SHP77 (cell line): ENCODE measurements around the gene PCK2.

Experiments used
- DNase-seq, 2 experiments: peaks; one replicate each; lab custom pipeline; 2025; lab: John Stamatoyannopoulos, UW

Gene PCK2

GRCh38 chr14:24060984-24061913, 32.9 kb upstream of the PCK2 start:
- DNase-seq = no peak

GRCh38 chr14:24062216-24062980, 31.7 kb upstream of the PCK2 start:
- no peak for DNase-seq

GRCh38 chr14:24063263-24063836, 30.8 kb upstream of the PCK2 start:
- no peak for DNase-seq

GRCh38 chr14:24064091-24064795, 29.9 kb upstream of the PCK2 start:
- DNase-seq = no peak

- DNase-seq = no peak
Measured at GRCh38 chr14:24064856-24065255, 29.3 kb upstream of the PCK2 start.

GRCh38 chr14:24065408-24065807, 28.7 kb upstream of the PCK2 start:
- DNase-seq = no peak

DNA sequence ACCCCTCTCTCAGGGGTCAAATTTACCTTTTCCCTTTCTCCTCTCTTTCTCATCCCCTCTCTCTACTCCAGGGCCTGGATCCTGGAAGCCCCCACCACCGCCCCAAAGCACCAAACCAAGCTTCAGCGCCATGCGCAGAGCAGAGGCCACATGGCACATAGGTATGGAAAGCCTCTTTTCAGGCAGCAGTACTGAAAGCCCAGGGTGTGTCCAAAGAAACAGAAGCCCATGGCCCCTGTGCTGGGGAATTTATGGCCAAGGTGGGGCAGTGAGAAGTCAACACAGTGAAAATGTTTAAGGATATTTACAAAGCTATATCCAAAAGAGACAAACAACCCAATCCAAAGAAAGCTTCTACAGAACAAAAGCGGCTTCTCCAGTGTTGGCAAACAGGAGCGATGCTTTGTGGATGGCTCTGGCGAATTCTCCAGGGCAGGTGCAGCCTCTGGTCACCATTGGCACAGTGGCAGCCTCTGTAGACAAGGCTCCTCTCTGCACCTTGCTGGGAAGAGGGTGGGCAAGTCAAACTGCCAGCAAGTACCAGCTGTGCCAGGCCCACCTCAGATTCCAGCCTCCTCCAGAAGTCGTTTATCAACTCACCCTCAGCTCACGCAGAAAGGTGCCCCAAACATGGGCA, 27.5 kb upstream of the PCK2 start:
- DNase-seq = no peak

DNA sequence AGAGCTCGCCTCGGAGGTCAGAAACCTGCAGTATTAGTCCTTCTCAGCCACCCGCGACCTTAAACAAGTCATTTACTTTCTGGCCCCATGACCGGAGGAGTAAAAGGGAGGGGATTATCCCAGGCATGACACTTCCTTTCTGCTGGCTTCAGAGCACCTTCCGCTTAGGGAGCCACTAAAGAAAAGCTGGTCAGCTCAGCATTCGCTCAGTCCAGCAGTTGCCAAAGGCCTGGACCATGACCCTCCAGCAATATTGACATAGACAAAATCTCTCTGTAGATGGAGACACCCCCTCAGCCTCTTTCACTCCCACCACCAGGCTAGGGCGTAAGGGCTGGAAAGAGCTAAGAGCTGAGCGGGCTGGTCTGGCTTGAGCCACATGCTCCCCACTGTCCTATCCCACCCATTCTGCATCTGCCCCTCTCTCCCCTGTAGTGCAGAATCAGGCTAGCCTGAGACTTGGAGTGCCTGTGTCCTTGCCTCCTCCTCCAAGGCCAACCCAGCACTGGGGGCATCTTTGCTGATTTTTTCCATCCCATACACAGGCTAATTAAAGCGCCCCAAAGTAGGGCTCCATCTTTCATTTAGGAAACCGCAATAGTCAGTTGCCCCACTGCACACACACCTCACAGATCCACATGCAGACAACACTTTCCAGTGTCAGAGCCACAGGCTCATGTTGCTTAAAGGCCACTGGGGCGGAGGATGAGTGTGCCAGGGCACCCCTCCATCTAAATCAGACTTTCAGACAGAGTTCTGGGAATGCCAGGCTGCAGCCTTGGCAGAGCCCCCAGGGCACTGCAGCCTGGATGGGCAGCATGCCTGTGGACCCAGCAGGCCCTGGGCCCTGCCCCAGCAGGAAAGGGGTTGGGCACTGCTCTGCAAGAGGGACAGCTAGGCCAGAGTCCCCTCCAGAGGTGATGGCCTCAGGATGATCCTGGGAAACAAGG, 26.7 kb upstream of the PCK2 start:
- DNase-seq = no peak

DNA sequence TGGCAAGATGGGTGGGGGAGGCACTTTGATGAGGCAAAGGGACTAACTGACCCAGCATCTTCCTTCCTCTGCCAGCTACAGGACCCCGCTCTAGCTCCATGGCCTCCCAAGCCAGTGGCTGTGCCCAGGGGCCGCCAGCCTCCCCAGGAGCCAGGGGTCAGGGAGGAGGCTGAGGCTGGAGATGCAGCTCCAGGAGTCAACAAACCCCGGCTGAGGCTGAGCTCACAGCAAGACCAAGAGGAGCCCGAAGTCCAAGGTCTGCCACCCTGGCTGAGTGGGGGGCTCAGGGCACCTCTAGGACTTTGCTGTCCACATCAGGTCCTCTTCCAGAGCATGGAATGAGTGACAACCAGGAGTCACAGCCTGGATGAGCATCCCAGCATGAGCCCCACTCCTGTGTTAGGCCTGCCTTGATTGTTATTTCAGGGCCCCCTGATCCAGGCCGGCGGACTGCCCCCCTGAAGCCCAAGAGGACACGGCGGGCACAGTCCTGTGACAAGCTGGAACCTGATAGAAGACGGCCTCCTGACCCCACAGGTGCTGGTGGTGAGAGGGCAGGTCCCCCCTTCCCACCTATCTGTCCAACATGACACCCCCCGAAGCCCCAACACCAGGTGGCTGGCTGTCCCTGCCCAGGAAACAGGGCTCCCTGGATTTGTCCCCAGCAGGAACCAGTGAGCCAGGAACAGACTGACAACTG, 25.2 kb upstream of the PCK2 start:
- no peak for DNase-seq

DNA sequence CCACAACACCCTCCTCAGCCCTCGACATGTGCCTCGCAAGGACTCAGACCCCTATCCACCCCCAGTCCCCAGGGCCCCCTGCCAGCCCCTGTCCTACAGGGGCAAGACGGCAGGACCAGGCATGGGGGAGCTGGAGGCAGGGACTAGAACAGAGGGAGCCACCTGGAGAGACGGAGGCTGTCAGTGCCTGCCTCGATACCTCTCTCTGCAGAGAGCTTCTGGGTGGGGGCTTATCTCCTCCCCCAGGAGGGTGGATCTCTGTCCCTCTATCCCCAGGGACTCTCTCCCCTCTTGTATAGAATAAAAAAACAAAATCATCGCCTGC, 24.7 kb upstream of the PCK2 start:
- DNase-seq = no peak

DNA sequence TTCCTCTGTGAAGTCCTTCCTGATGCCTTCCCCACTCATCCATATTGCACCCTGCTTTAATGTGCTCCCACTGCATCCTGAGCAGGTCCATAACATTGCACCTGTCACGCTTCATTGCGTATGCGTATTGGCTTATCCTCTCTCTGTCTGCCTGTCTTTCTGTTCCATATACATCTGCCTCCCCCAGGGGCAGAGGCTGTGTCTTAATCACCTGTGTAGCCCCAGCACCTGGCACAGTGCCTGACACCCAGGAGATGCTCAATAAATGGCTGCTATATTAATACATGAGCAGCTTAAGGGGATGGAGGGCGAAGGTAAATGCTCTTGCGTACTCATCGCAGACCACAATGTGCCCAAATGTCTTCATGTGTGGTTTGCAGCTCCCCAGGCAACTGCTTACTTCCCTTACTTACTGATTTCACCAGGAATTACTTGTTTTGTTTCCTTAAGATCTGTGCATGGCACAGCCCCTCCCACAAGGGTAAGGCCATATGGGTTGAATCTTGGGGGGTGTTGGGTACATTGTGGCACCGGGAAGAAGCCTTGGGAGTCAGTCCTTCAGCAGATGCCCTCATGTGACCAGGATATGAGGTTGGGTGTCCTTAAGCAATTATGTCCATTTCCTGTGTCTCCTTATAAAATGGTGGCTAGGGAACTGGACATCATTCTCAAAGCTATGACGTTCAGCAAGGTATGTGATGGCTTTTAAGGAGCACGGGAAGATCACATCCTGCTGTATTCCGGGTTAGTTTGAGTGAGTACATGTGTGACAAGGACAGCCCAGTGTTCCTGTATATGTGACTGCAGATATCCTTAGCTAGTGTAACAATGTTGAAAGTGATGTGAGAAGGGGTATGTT, 23.6 kb upstream of the PCK2 start:
- DNase-seq = peak in 1 of 2 experiments; percentile 25

DNA sequence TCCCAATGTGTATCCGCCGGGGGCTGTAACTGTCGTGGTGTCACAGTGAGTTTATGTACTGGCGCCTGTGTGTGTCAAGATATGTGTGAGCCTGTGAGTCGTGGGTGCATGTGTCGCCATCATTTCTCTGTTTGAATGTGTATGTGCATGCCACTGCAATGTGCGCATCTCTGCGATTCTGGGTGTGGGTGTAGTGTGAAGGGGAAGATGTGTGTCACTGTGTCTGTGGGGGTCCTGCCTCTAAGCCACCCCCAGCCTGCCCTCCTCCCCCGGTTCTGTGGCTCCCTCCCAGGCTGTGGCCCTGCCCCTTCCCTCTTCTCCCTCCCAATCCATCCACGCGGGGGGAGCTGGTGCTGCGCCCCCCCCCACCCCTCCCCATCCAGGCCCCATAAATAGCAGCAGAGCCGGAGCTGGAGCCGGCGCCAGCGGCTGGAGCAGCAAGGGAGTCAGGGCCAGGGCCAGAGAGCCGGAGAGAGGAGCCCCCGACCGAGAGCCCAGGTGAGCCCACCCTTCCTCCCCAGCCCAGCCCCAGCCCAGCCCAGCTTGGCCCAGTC, 22.9 kb upstream of the PCK2 start, which contains the start of gene CPNE6:
Gene CPNE6 (plus strand): TSS at position 419 of the 554 bp plus-strand sequence. CDS start 1,375 bp downstream, outside the sequence.
- no peak for DNase-seq

GRCh38 chr14:24071836-24072430, 22.2 kb upstream of the PCK2 start:
- DNase-seq = no peak

- no peak for DNase-seq
Measured at GRCh38 chr14:24072436-24072835, 21.7 kb upstream of the PCK2 start.

DNA sequence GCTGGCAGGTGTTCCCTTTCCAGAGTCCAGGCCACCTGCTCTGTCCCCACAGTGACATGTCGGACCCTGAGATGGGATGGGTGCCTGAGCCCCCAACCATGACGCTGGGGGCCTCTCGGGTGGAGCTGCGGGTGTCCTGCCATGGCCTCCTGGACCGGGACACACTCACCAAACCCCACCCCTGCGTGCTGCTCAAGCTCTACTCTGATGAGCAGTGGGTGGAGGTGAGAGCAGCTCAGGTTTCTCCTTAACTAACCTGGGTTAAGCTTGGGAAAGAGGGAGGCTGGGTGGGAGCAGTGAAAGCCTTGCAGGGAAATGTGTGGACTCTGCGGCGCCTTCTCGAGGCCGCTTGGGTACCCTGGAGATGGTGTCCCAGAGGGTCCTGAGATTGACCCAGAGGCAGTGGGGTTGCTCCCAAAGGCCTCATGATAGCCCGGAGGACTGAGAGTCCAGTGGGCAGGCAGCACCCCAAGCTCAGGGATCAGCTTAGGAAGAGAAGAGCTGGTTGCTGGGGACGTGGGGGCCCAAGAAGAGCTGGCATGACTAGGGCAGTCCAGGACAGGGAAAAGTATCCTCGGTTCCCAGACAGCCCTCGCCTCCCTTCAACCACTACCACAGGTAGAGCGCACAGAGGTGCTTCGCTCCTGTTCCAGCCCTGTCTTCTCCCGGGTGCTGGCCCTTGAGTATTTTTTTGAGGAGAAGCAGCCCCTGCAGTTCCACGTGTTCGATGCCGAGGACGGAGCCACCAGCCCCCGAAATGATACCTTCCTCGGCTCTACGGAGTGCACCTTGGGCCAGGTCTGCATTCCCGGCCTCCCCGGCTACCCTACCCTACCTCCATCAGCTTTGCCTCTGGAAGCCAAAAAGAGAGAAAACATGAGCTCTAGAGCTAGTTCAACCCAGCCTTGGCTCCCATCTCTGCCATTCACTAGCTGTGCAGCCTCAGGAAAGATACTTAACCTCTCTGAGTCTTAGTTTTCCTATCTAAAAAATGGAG, 20.9 kb upstream of the PCK2 start:
- no peak for DNase-seq

DNA sequence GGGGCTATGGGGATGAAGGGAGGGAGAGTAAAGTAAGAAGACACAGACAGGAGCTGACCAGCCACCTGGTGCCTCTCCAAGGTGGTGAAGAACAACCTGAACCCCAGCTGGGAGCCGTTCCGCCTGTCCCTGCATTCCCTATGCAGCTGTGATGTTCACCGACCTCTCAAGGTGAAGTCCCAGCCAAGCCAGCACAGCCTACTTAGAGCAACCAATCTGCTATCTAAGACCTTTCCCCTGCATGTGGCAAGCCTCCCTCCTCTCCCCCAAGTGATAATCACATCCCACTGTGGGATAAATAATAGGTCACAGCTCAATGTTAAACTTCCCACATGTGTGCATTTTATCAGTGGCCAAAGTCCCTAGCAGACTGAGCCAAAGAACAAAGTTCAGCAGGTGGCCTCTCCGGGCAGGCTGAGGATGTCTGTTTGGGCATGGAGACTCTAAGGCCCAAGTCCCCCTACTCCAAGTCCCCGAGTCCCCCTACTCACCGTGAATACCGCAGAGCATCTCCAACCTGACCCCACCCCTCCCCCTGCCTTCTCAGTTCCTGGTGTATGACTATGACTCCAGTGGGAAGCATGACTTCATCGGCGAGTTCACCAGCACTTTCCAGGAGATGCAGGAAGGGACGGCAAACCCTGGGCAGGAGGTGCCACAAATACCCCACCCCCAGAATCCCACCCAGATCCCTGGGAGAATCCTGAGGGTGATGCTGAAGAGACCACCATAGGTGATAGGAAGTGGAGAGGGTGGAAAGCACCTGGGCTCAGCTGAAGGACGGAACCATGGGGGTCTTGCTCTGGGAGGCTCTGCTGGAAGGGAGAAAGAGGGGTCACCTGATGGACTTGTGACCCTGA, 19.3 kb upstream of the PCK2 start:
- no peak for DNase-seq
